ENCODE data around the gene MISP.

Gene MISP

GRCh38 chr19:772730-773436 is 22.0 kb downstream of the MISP start:
- DNase-seq (ENCODE audit: low read depth in 3 of 3, low spot score in 1 of 3), result no peak

GRCh38 chr19:776549-776948 is 25.6 kb downstream of the MISP start:
- DNase-seq (ENCODE audit: low read depth in 3 of 3, low spot score in 1 of 3), result no peak

GRCh38 chr19:778910-779653 is 28.2 kb downstream of the MISP start:
- DNase-seq (ENCODE audit: low read depth in 3 of 3, low spot score in 1 of 3), result no peak

GRCh38 chr19:780935-781334 is 30.0 kb downstream of the MISP start:
- DNase-seq (ENCODE audit: low read depth in 3 of 3, low spot score in 1 of 3), result no peak

GRCh38 chr19:781800-782184 is 30.9 kb downstream of the MISP start:
- DNase-seq (ENCODE audit: low read depth in 3 of 3, low spot score in 1 of 3), result no peak

GRCh38 chr19:782185-782877 is 31.4 kb downstream of the MISP start:
- no peak for DNase-seq (ENCODE audit: low read depth in 3 of 3, low spot score in 1 of 3)

GRCh38 chr19:782878-783668 is 32.2 kb downstream of the MISP start:
- DNase-seq (ENCODE audit: low read depth in 3 of 3, low spot score in 1 of 3), result no peak

- no peak for DNase-seq (ENCODE audit: low read depth in 3 of 3, low spot score in 1 of 3)
Measured at GRCh38 chr19:784541-784940, 33.6 kb downstream of the MISP start.

- DNase-seq (ENCODE audit: low read depth in 3 of 3, low spot score in 1 of 3), result no peak
Measured at GRCh38 chr19:787536-787935, 36.6 kb downstream of the MISP start.

- no peak for DNase-seq (ENCODE audit: low read depth in 3 of 3, low spot score in 1 of 3)
Measured at GRCh38 chr19:788686-788982, 37.7 kb downstream of the MISP start.

GRCh38 chr19:788983-789700 is 38.2 kb downstream of the MISP start:
- no peak for DNase-seq (ENCODE audit: low read depth in 3 of 3, low spot score in 1 of 3)

- no peak for DNase-seq (ENCODE audit: low read depth in 3 of 3, low spot score in 1 of 3)
Measured at GRCh38 chr19:789701-790060, 38.8 kb downstream of the MISP start.

GRCh38 chr19:791007-791566 is 40.2 kb downstream of the MISP start:
- DNase-seq (ENCODE audit: low read depth in 3 of 3, low spot score in 1 of 3), result no peak

- DNase-seq (ENCODE audit: low read depth in 3 of 3, low spot score in 1 of 3), result no peak
Measured at GRCh38 chr19:791567-792305, 40.8 kb downstream of the MISP start.

- DNase-seq (ENCODE audit: low read depth in 3 of 3, low spot score in 1 of 3), result no peak
Measured at GRCh38 chr19:792306-792885, 41.5 kb downstream of the MISP start.

GRCh38 chr19:793806-794205 is 42.9 kb downstream of the MISP start:
- no peak for DNase-seq (ENCODE audit: low read depth in 3 of 3, low spot score in 1 of 3)

- no peak for DNase-seq (ENCODE audit: low read depth in 3 of 3, low spot score in 1 of 3)
Measured at GRCh38 chr19:795073-795611, 44.2 kb downstream of the MISP start.

- DNase-seq (ENCODE audit: low read depth in 3 of 3, low spot score in 1 of 3), result no peak
Measured at GRCh38 chr19:795691-796581, 45.0 kb downstream of the MISP start.
